ENCODE data around the gene TSPAN17. TPM values are rescaled to one million over a fixed set of nuclear protein-coding genes. Genes with fewer than 3 reads are reported as not detected.

The TSPAN17 gene
- polyA plus RNA-seq, 4 donors = 20.7 to 35.2 (median 24.2) TPM

DNA sequence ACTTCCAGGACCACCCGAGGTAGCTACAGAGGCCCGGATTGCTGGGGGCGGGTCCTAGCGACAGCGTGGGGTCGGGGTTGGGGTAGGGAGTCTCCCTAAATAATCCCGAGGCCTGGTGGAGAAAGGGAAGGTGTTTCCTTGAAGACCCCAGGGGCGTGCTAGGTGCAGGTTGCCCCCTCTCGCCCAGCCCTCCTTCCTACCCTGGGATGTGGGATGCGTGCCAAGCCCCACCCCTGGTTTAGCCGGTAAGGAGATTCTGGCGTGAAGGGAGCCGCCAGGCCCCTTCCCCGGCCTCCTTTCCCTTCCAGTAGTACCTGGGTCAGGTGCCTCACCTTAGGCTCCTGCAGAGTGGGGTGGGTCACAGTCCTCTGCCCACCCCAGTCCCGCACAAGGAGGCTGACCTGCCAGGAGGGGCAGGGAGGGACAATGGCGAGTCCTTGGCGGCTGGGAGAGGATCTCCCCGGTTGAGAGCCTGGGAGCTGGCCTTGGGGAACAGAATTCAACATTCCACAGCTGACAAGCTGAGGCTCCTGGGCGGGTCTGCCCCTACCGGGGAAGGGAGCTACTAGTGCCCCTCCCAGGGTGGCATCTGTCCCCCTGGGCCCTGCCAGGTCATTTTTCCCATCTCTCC lies 674 bp downstream of the TSPAN17 start:
- peak; percentile 49 to 70 for DNase-seq
- WGBS, 3 donors = 5 to 17% (median 13%) methylated on average over 20 of the region's 20 CpGs
- Histone ChIP-seq H3K27ac (ENCODE audit: low read depth in 1 of 3, low read length in 2 of 3) (peak overlapping the region in 2 of 3 donors; percentile 45 to 63), H3K4me1 (ENCODE audit: control insufficient read depth in 3 of 3, insufficient read depth in 2 of 3, low read depth in 1 of 3, low read length in 2 of 3) (peaks cover 0 to 9% (median 3%) of the 10 kb centered on the region in 3 donors), H3K9me3 (ENCODE audit: control insufficient read depth in 2 of 2, insufficient read depth in 1 of 2, low read depth in 1 of 2, low read length in 1 of 2) (no peaks in the 10 kb centered on the region), H3K27me3 (ENCODE audit: control insufficient read depth in 3 of 3, insufficient read depth in 3 of 3, low read length in 3 of 3) (peaks cover 0 to 3% (median 0%) of the 10 kb centered on the region in 3 donors), H3K4me3 (ENCODE audit: low read depth in 1 of 3, low read length in 3 of 3) (peak overlapping the region; percentile 53 to 71 (median 59)), H3K36me3 (ENCODE audit: control insufficient read depth in 3 of 3, insufficient read depth in 2 of 3, low read depth in 1 of 3, low read length in 3 of 3) (peaks cover 0 to 9% (median 2%) of the 10 kb centered on the region in 3 donors)
- FAIRE-seq = no peak

DNA sequence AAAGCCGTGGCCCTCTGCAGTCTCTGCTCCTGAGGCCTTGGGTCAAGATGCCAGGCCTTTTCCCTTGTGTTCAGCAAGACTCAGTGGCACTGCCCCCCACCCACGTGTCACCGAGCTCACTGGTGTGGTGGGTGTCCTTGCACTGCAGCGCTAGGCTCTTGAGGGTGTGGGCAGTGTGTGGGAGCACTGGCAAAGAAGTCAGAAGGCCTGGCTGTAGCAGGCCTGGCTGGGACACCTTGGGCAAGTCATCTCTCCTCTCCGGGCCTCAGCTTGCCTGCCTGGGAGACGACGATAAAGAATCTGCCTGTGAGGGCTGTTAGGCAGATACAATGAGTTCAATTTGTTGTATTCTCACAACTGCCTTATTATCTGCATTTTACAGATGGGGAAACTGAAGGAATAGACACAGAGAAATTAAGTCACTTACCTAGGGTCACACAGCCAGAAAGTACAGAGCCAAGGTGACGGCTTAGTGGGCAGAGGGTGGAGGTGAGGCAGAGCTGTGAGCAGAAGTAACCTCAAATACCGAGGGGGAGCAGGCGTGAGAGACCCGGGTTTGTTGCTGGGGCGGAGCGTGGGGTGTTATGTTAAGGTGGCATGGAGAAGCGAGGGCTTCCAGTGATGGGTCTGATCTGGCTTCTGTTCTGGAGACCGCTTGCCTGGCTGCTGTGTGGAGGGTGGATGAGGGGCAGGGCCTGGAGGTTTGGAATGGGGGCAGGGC lies 1.4 kb downstream of the TSPAN17 start:
- Histone ChIP-seq H3K27ac (ENCODE audit: low read depth in 1 of 3, low read length in 2 of 3) (no peak overlapping the region), H3K36me3 (ENCODE audit: control insufficient read depth in 3 of 3, insufficient read depth in 2 of 3, low read depth in 1 of 3, low read length in 3 of 3) (peaks cover 0 to 15% (median 2%) of the 10 kb centered on the region in 3 donors), H3K9me3 (ENCODE audit: control insufficient read depth in 2 of 2, insufficient read depth in 1 of 2, low read depth in 1 of 2, low read length in 1 of 2) (no peaks in the 10 kb centered on the region), H3K27me3 (ENCODE audit: control insufficient read depth in 3 of 3, insufficient read depth in 3 of 3, low read length in 3 of 3) (peaks cover 0 to 3% (median 0%) of the 10 kb centered on the region in 3 donors), H3K4me1 (ENCODE audit: control insufficient read depth in 3 of 3, insufficient read depth in 2 of 3, low read depth in 1 of 3, low read length in 2 of 3) (peaks cover 0 to 9% (median 3%) of the 10 kb centered on the region in 3 donors), H3K4me3 (ENCODE audit: low read depth in 1 of 3, low read length in 3 of 3) (peak overlapping the region in 1 of 3 donors; percentile 71)
- DNase-seq = no peak
- FAIRE-seq = no peak
- WGBS, 3 donors = 61 to 77% (median 73%) methylated on average over 13 to 15 of the region's 15 CpGs

DNA sequence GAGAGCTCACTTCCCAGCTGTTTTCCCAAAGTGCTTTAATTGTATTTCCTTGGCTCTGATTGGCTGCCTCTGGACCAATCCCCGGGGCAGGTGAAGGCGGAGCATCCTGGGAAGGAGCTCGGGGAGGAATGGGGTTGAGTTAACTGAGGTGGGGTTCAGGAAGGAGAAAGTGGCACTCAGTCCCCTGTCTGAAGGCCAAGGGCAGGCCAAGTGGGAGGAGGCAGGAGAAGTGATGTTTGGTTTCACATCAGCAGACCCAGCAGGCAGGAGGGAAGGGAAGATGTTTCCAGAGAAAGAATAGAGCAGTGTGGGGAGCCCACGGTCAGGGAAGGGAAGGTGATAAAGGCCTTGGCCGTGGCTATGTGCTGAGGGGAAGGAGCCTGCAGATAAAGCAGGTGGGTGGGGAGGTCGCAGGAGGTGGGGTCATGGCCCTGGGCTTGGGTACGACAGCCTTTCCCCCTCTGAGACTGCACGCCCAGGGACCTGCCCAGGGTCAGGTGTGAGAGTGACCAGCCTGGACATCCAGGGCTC lies 3.1 kb downstream of the TSPAN17 start:
- Histone ChIP-seq H3K27me3 (ENCODE audit: control insufficient read depth in 3 of 3, insufficient read depth in 3 of 3, low read length in 3 of 3) (no peaks in the 10 kb centered on the region), H3K9me3 (ENCODE audit: control insufficient read depth in 2 of 2, insufficient read depth in 1 of 2, low read depth in 1 of 2, low read length in 1 of 2) (no peaks in the 10 kb centered on the region), H3K4me1 (ENCODE audit: control insufficient read depth in 3 of 3, insufficient read depth in 2 of 3, low read depth in 1 of 3, low read length in 2 of 3) (peaks cover 0 to 9% (median 3%) of the 10 kb centered on the region in 3 donors), H3K4me3 (ENCODE audit: low read depth in 1 of 3, low read length in 3 of 3) (no peak overlapping the region), H3K36me3 (ENCODE audit: control insufficient read depth in 3 of 3, insufficient read depth in 2 of 3, low read depth in 1 of 3, low read length in 3 of 3) (peaks cover 0 to 32% (median 2%) of the 10 kb centered on the region in 3 donors), H3K27ac (ENCODE audit: low read depth in 1 of 3, low read length in 2 of 3) (no peak overlapping the region)
- no peak for DNase-seq
- FAIRE-seq = no peak
- WGBS, 3 donors = 73 to 79% (median 76%) methylated on average over 8 of the region's 8 CpGs

DNA sequence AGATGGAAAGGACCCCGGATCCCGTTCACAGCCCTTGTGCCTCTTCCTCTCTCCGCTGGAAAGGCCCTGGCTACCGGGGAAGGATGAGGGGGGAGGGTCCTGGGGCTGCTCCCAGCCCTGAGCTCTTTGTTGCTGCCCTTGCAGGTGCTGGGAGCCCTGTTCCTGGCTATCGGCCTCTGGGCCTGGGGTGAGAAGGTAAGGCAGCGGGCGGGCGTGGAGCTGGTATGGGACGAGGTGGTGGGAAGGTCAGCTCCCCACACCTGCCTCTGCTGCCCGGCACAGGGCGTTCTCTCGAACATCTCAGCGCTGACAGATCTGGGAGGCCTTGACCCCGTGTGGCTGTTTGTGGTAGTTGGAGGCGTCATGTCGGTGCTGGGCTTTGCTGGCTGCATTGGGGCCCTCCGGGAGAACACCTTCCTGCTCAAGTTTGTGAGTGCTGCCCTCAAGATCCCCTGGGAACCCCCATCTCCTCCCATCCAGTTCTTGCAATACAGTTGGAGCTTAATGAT lies 4.2 kb downstream of the TSPAN17 start:
- Histone ChIP-seq H3K9me3 (ENCODE audit: control insufficient read depth in 2 of 2, insufficient read depth in 1 of 2, low read depth in 1 of 2, low read length in 1 of 2) (no peaks in the 10 kb centered on the region), H3K36me3 (ENCODE audit: control insufficient read depth in 3 of 3, insufficient read depth in 2 of 3, low read depth in 1 of 3, low read length in 3 of 3) (peaks cover 0 to 43% (median 2%) of the 10 kb centered on the region in 3 donors), H3K4me1 (ENCODE audit: control insufficient read depth in 3 of 3, insufficient read depth in 2 of 3, low read depth in 1 of 3, low read length in 2 of 3) (peaks cover 0 to 8% (median 3%) of the 10 kb centered on the region in 3 donors), H3K27me3 (ENCODE audit: control insufficient read depth in 3 of 3, insufficient read depth in 3 of 3, low read length in 3 of 3) (no peaks in the 10 kb centered on the region), H3K27ac (ENCODE audit: low read depth in 1 of 3, low read length in 2 of 3) (no peak overlapping the region), H3K4me3 (ENCODE audit: low read depth in 1 of 3, low read length in 3 of 3) (no peak overlapping the region)
- no peak for FAIRE-seq
- no peak for DNase-seq
- WGBS, 3 donors = 87 to 97% (median 93%) methylated on average over 17 of the region's 17 CpGs

DNA sequence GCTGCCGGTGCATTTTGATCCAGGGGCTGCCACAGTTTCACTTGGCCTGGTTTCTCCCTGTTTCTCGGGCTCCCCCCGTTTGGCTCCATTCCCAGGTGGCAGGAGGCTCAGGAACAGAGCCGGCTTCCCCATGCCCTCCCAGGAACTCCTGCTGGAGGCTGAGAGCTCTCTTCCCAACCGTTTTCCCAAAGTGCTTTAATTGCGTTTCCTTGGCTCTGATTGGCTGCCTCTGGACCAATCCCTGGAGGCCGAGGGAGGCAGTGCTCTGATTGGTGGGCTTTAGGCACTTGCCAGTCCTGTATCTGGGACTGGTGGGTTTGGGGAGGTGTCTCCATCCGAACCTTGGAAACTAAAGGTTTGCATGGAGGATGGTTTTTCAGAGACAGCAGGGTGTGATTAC lies 4.9 kb downstream of the TSPAN17 start:
- Histone ChIP-seq H3K4me1 (ENCODE audit: control insufficient read depth in 3 of 3, insufficient read depth in 2 of 3, low read depth in 1 of 3, low read length in 2 of 3) (peaks cover 0 to 6% (median 3%) of the 10 kb centered on the region in 3 donors), H3K9me3 (ENCODE audit: control insufficient read depth in 2 of 2, insufficient read depth in 1 of 2, low read depth in 1 of 2, low read length in 1 of 2) (no peaks in the 10 kb centered on the region), H3K27ac (ENCODE audit: low read depth in 1 of 3, low read length in 2 of 3) (no peak overlapping the region), H3K36me3 (ENCODE audit: control insufficient read depth in 3 of 3, insufficient read depth in 2 of 3, low read depth in 1 of 3, low read length in 3 of 3) (peaks cover 0 to 49% (median 2%) of the 10 kb centered on the region in 3 donors), H3K27me3 (ENCODE audit: control insufficient read depth in 3 of 3, insufficient read depth in 3 of 3, low read length in 3 of 3) (no peaks in the 10 kb centered on the region), H3K4me3 (ENCODE audit: low read depth in 1 of 3, low read length in 3 of 3) (no peak overlapping the region)
- WGBS, 3 donors = 82 to 86% (median 85%) methylated on average over 8 of the region's 8 CpGs
- FAIRE-seq (no peak), DNase-seq (no peak)

DNA sequence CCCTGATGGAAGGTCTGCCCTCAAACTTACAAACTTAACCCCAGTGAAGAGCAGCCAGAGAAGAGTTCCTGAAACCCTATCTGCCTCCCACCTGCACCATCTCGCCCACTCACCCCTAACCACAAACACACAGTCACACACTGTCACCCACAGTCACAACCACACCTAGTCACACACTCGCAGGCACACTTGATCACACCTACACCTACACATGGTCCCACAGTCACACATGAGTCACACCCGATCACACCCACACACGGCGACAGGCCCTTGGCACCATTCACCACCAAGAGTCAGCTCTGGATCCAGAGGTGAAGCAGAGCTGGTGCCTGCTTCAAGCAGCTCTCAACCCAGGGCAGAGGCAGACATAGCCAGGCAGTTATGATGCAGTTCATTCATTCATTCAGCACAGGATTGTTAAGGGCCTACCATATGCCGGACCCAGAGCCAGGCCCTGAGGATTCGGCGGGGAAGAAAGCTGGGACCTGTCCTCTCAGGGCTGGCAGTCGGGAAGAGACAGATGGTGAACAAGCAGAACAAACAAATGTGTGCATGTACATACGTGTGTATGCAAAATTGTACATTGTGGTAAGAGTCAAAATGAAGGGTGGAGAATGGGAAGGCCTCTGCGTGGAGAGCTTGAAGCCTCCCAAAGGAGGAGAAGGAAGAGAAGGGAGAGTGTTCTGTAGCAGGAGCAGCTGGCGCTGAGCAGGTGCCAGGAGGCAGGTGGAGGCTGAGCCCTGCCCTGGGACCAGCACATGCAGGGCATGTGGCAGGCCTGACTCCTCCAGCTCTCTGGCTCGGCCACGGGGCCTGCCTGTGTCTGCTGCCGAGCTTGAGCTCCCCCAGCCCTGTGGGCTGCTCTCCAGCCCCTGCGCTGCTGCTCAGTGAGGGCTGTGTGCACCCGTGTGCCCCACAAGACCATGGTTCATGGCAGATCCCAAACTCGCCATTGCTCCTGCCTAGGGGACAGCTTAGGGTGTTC lies 6.4 kb downstream of the TSPAN17 start:
- H3K27me3 ChIP-seq (ENCODE audit: control insufficient read depth in 3 of 3, insufficient read depth in 3 of 3, low read length in 3 of 3) = no peaks in the 10 kb centered on the region
- peaks cover 0 to 57% (median 2%) of the 10 kb centered on the region in 3 donors for H3K36me3 ChIP-seq (ENCODE audit: control insufficient read depth in 3 of 3, insufficient read depth in 2 of 3, low read depth in 1 of 3, low read length in 3 of 3)
- no peak overlapping the region for H3K27ac ChIP-seq (ENCODE audit: low read depth in 1 of 3, low read length in 2 of 3)
- H3K4me1 ChIP-seq (ENCODE audit: control insufficient read depth in 3 of 3, insufficient read depth in 2 of 3, low read depth in 1 of 3, low read length in 2 of 3) = peaks cover under 1 to 6% (median 4%) of the 10 kb centered on the region in 3 donors
- no peaks in the 10 kb centered on the region for H3K9me3 ChIP-seq (ENCODE audit: control insufficient read depth in 2 of 2, insufficient read depth in 1 of 2, low read depth in 1 of 2, low read length in 1 of 2)
- 72 to 77% (median 74%) methylated on average over 18 of the region's 18 CpGs for WGBS, 3 donors
- FAIRE-seq = no peak
- H3K4me3 ChIP-seq (ENCODE audit: low read depth in 1 of 3, low read length in 3 of 3) = no peak overlapping the region
- DNase-seq = peak in 1 of 2 donors; percentile 27

DNA sequence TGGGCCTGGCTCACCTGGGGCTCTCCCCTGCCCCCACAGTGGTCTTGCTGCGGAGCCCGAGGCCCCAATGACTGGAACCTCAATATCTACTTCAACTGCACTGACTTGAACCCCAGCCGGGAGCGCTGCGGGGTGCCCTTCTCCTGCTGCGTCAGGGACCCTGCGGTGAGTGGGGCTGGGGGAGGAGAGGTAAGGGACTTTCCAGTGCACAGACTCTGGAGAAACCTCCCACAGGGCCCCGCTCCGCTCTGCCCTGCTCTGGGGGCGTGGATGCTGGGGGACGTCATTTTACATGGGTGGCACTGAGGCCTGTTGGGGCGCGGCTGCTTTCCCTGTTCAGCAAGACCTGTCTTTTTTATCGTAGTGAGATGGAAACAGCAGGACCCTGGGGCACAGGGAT lies 7.6 kb downstream of the TSPAN17 start:
- Histone ChIP-seq H3K27ac (ENCODE audit: low read depth in 1 of 3, low read length in 2 of 3) (no peak overlapping the region), H3K4me3 (ENCODE audit: low read depth in 1 of 3, low read length in 3 of 3) (no peak overlapping the region), H3K27me3 (ENCODE audit: control insufficient read depth in 3 of 3, insufficient read depth in 3 of 3, low read length in 3 of 3) (no peaks in the 10 kb centered on the region), H3K9me3 (ENCODE audit: control insufficient read depth in 2 of 2, insufficient read depth in 1 of 2, low read depth in 1 of 2, low read length in 1 of 2) (no peaks in the 10 kb centered on the region), H3K4me1 (ENCODE audit: control insufficient read depth in 3 of 3, insufficient read depth in 2 of 3, low read depth in 1 of 3, low read length in 2 of 3) (peaks cover 5 to 7% (median 5%) of the 10 kb centered on the region in 3 donors), H3K36me3 (ENCODE audit: control insufficient read depth in 3 of 3, insufficient read depth in 2 of 3, low read depth in 1 of 3, low read length in 3 of 3) (peaks cover 0 to 57% (median 2%) of the 10 kb centered on the region in 3 donors)
- no peak for FAIRE-seq
- 94 to 97% (median 96%) methylated on average over 14 of the region's 14 CpGs for WGBS, 3 donors
- no peak for DNase-seq

Measured in small intestine (tissue), 7 donors.